ENCODE data around the gene BPI.

BPI gene

GRCh38 chr20:38343311-38344106 is 39.6 kb downstream of the BPI start:
- Histone ChIP-seq H3K79me2 (ENCODE audit: control insufficient read depth, insufficient read depth, low read length, poor library complexity) (no peaks in the 10 kb centered on the region), H3K27me3 (ENCODE audit: insufficient read depth, low read length) (no peaks in the 10 kb centered on the region), H3K4ac (ENCODE audit: low read depth, low read length) (no peak overlapping the region), H4K12ac (ENCODE audit: low read depth, low read length) (no peak overlapping the region), H2AK5ac (ENCODE audit: low read length) (no peak overlapping the region), H3K79me1 (ENCODE audit: low read length) (no peaks in the 10 kb centered on the region), H3K14ac (ENCODE audit: low read length) (no peak overlapping the region), H3K23ac (ENCODE audit: low read length) (no peak overlapping the region), H3K9ac (ENCODE audit: low read length) (no peak overlapping the region), H3K9me3 (ENCODE audit: insufficient read depth, low read depth, low read length) (no peaks in the 10 kb centered on the region), H4K91ac (ENCODE audit: low read depth, low read length) (no peak overlapping the region), H3K18ac (ENCODE audit: low read length) (no peak overlapping the region), H2AFZ (ENCODE audit: insufficient read depth, low read length, poor library complexity) (no peak overlapping the region), H4K8ac (ENCODE audit: low read depth, low read length) (no peak overlapping the region), H2BK12ac (ENCODE audit: low read length) (no peak overlapping the region), H3K36me3 (ENCODE audit: control insufficient read depth in 1 of 2, insufficient read depth in 2 of 2, low read length in 2 of 2) (no peaks in the 10 kb centered on the region), H2BK120ac (ENCODE audit: insufficient read depth, low read length, poor library complexity) (no peak overlapping the region), H3K27ac (ENCODE audit: low read depth, low read length) (no peak overlapping the region), H3K4me3 (ENCODE audit: low read depth, low read length) (no peak overlapping the region), H3K4me1 (ENCODE audit: control insufficient read depth in 1 of 2, insufficient read depth in 2 of 2, low read length in 2 of 2) (no peaks in the 10 kb centered on the region), H3K4me2 (ENCODE audit: low read length) (no peak overlapping the region), H2BK5ac (ENCODE audit: low read depth, low read length, poor library complexity) (no peak overlapping the region)
- peak in 1 of 2 donors; percentile 35 for DNase-seq
- WGBS (ENCODE audit: extremely low coverage, insufficient coverage, insufficient read length): no CpG with 5 or more reads among the region's 16 CpGs

- H4K91ac ChIP-seq (ENCODE audit: low read depth, low read length): no peak overlapping the region
- H3K36me3 ChIP-seq (ENCODE audit: control insufficient read depth in 1 of 2, insufficient read depth in 2 of 2, low read length in 2 of 2): no peaks in the 10 kb centered on the region
- H3K27me3 ChIP-seq (ENCODE audit: insufficient read depth, low read length): no peaks in the 10 kb centered on the region
- no peaks in the 10 kb centered on the region for H3K79me2 ChIP-seq (ENCODE audit: control insufficient read depth, insufficient read depth, low read length, poor library complexity)
- no peak overlapping the region for H2AFZ ChIP-seq (ENCODE audit: insufficient read depth, low read length, poor library complexity)
- H2BK12ac ChIP-seq (ENCODE audit: low read length): no peak overlapping the region
- H3K4ac ChIP-seq (ENCODE audit: low read depth, low read length): no peak overlapping the region
- H3K9me3 ChIP-seq (ENCODE audit: insufficient read depth, low read depth, low read length): no peaks in the 10 kb centered on the region
- H3K4me2 ChIP-seq (ENCODE audit: low read length): no peak overlapping the region
- no peak overlapping the region for H3K14ac ChIP-seq (ENCODE audit: low read length)
- no peak overlapping the region for H3K27ac ChIP-seq (ENCODE audit: low read depth, low read length)
- WGBS (ENCODE audit: extremely low coverage, insufficient coverage, insufficient read length): no CpG with 5 or more reads among the region's 5 CpGs
- H2BK5ac ChIP-seq (ENCODE audit: low read depth, low read length, poor library complexity): no peak overlapping the region
- no peaks in the 10 kb centered on the region for H3K4me1 ChIP-seq (ENCODE audit: control insufficient read depth in 1 of 2, insufficient read depth in 2 of 2, low read length in 2 of 2)
- H3K9ac ChIP-seq (ENCODE audit: low read length): no peak overlapping the region
- H3K18ac ChIP-seq (ENCODE audit: low read length): no peak overlapping the region
- H2AK5ac ChIP-seq (ENCODE audit: low read length): no peak overlapping the region
- H3K23ac ChIP-seq (ENCODE audit: low read length): no peak overlapping the region
- H3K79me1 ChIP-seq (ENCODE audit: low read length): no peaks in the 10 kb centered on the region
- H2BK120ac ChIP-seq (ENCODE audit: insufficient read depth, low read length, poor library complexity): no peak overlapping the region
- DNase-seq: peak; percentile 14 to 62
- H4K8ac ChIP-seq (ENCODE audit: low read depth, low read length): no peak overlapping the region
- H4K12ac ChIP-seq (ENCODE audit: low read depth, low read length): no peak overlapping the region
- no peak overlapping the region for H3K4me3 ChIP-seq (ENCODE audit: low read depth, low read length)
These were observed 40.2 kb downstream of the BPI start for GRCh38 chr20:38344107-38344701.

- Histone ChIP-seq H3K14ac (ENCODE audit: low read length) (no peak overlapping the region), H3K4me3 (ENCODE audit: low read depth, low read length) (no peak overlapping the region), H2BK5ac (ENCODE audit: low read depth, low read length, poor library complexity) (no peak overlapping the region), H3K4me1 (ENCODE audit: control insufficient read depth in 1 of 2, insufficient read depth in 2 of 2, low read length in 2 of 2) (no peaks in the 10 kb centered on the region), H2AK5ac (ENCODE audit: low read length) (no peak overlapping the region), H4K12ac (ENCODE audit: low read depth, low read length) (no peak overlapping the region), H3K9ac (ENCODE audit: low read length) (no peak overlapping the region), H2AFZ (ENCODE audit: insufficient read depth, low read length, poor library complexity) (no peak overlapping the region), H3K79me2 (ENCODE audit: control insufficient read depth, insufficient read depth, low read length, poor library complexity) (no peaks in the 10 kb centered on the region), H3K79me1 (ENCODE audit: low read length) (no peaks in the 10 kb centered on the region), H4K91ac (ENCODE audit: low read depth, low read length) (no peak overlapping the region), H2BK120ac (ENCODE audit: insufficient read depth, low read length, poor library complexity) (no peak overlapping the region), H3K23ac (ENCODE audit: low read length) (no peak overlapping the region), H3K36me3 (ENCODE audit: control insufficient read depth in 1 of 2, insufficient read depth in 2 of 2, low read length in 2 of 2) (no peaks in the 10 kb centered on the region), H3K27me3 (ENCODE audit: insufficient read depth, low read length) (no peaks in the 10 kb centered on the region), H3K27ac (ENCODE audit: low read depth, low read length) (no peak overlapping the region), H4K8ac (ENCODE audit: low read depth, low read length) (no peak overlapping the region), H3K4ac (ENCODE audit: low read depth, low read length) (no peak overlapping the region), H3K18ac (ENCODE audit: low read length) (no peak overlapping the region), H3K9me3 (ENCODE audit: insufficient read depth, low read depth, low read length) (no peaks in the 10 kb centered on the region), H3K4me2 (ENCODE audit: low read length) (no peak overlapping the region), H2BK12ac (ENCODE audit: low read length) (no peak overlapping the region)
- no CpG with 5 or more reads among the region's 2 CpGs for WGBS (ENCODE audit: extremely low coverage, insufficient coverage, insufficient read length)
- DNase-seq: no peak
These were observed 41.7 kb downstream of the BPI start for GRCh38 chr20:38345643-38346042.

GRCh38 chr20:38346247-38346651 is 42.3 kb downstream of the BPI start, which contains the start of gene LBP:
Gene LBP (plus strand): TSS chr20:38346482. CDS start chr20:38346517, 35 bp downstream.
- H2BK120ac ChIP-seq (ENCODE audit: insufficient read depth, low read length, poor library complexity): no peak within 1 kb of the TSS
- no peak within 1 kb of the TSS for H3K4me2 ChIP-seq (ENCODE audit: low read length)
- no CpG with 5 or more reads among the region's 8 CpGs for WGBS (ENCODE audit: extremely low coverage, insufficient coverage, insufficient read length)
- H2BK12ac ChIP-seq (ENCODE audit: low read length): no peak within 1 kb of the TSS
- H3K36me3 ChIP-seq (ENCODE audit: control insufficient read depth in 1 of 2, insufficient read depth in 2 of 2, low read length in 2 of 2): no peaks in the 10 kb centered on the region
- no peak within 1 kb of the TSS for H4K91ac ChIP-seq (ENCODE audit: low read depth, low read length)
- no peaks in the 10 kb centered on the region for H3K79me1 ChIP-seq (ENCODE audit: low read length)
- H4K8ac ChIP-seq (ENCODE audit: low read depth, low read length): no peak within 1 kb of the TSS
- H2AFZ ChIP-seq (ENCODE audit: insufficient read depth, low read length, poor library complexity): no peak within 1 kb of the TSS
- no peak within 1 kb of the TSS for H3K9ac ChIP-seq (ENCODE audit: low read length)
- no peak within 1 kb of the TSS for H4K12ac ChIP-seq (ENCODE audit: low read depth, low read length)
- no peaks in the 10 kb centered on the region for H3K9me3 ChIP-seq (ENCODE audit: insufficient read depth, low read depth, low read length)
- H3K4me3 ChIP-seq (ENCODE audit: low read depth, low read length): no peak within 1 kb of the TSS
- DNase-seq: no peak
- no peak within 1 kb of the TSS for H3K23ac ChIP-seq (ENCODE audit: low read length)
- H3K14ac ChIP-seq (ENCODE audit: low read length): no peak within 1 kb of the TSS
- no peak within 1 kb of the TSS for H3K18ac ChIP-seq (ENCODE audit: low read length)
- no peak within 1 kb of the TSS for H2AK5ac ChIP-seq (ENCODE audit: low read length)
- no peaks in the 10 kb centered on the region for H3K4me1 ChIP-seq (ENCODE audit: control insufficient read depth in 1 of 2, insufficient read depth in 2 of 2, low read length in 2 of 2)
- H2BK5ac ChIP-seq (ENCODE audit: low read depth, low read length, poor library complexity): no peak within 1 kb of the TSS
- no peak within 1 kb of the TSS for H3K4ac ChIP-seq (ENCODE audit: low read depth, low read length)
- H3K27ac ChIP-seq (ENCODE audit: low read depth, low read length): no peak within 1 kb of the TSS
- no peaks in the 10 kb centered on the region for H3K79me2 ChIP-seq (ENCODE audit: control insufficient read depth, insufficient read depth, low read length, poor library complexity)
- H3K27me3 ChIP-seq (ENCODE audit: insufficient read depth, low read length): no peaks in the 10 kb centered on the region

Data from trophoblast cell (in vitro differentiated cells and primary cell).